ENCODE measurements around the gene GPR157.
"Not testable (repeated sequence)": the region's sequence is repeated elsewhere in the genome, so short reads cannot be mapped to it uniquely, and the experiment has no call there.

The GPR157 gene, protein sequence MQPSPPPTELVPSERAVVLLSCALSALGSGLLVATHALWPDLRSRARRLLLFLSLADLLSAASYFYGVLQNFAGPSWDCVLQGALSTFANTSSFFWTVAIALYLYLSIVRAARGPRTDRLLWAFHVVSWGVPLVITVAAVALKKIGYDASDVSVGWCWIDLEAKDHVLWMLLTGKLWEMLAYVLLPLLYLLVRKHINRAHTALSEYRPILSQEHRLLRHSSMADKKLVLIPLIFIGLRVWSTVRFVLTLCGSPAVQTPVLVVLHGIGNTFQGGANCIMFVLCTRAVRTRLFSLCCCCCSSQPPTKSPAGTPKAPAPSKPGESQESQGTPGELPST

DNA sequence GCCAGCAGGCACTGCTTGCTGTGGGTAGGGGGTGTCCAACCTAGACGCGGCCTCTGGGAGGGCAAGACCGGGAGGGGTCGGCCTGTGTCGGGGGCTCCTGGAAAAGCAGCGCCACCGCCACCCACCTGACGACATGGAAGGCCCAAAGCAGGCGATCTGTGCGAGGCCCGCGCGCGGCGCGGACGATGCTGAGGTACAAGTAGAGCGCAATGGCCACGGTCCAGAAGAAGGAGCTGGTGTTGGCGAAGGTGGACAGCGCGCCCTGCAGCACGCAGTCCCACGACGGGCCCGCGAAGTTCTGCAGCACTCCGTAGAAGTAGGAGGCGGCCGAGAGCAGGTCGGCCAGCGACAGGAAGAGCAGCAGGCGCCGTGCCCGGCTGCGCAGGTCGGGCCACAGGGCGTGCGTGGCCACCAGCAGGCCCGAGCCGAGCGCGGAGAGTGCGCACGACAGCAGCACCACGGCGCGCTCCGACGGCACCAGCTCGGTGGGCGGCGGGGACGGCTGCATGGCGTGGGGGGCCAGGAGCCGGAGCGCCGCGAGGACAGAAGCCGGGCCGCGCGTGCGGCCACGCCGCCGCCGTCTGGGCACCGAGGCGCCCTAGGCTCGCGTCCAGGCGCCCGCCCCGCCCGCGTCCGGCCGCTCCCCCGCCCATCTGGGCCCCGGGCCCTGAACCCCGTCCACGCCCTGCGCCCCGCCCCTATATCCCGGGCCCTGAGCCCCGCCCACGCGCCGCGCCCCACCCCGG, at the start of gene GPR157:
TSS of gene GPR157 (minus strand) at position 583 of the 746 bp plus-strand sequence. CDS start at position 508, 75 bp downstream.
- peak; percentile 38 to 74 (median 55) for DNase-seq (ENCODE audit: low read depth in 2 of 3, low spot score in 2 of 3)

DNA sequence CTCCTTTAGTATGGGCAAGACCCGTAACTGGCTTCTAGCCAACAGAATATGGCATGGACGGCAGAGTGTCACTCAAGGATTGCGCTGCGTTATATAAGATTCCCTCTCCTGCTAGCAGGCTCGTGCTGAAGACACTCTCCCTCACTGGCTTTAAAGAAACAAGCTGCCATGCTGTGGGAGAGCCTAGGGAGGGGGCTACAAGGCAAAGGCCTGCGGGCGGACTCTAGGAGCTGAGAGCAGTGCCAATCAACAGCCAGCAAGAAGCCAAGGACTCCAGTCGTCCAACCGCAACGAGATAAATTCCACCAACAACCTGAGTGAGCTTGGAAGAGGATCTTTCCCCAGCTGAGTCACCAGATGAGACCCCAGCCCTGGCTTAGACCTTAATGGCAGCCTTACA, 45.9 kb upstream of the GPR157 start:
- DNase-seq (ENCODE audit: low read depth in 2 of 3, low spot score in 2 of 3): no peak

DNA sequence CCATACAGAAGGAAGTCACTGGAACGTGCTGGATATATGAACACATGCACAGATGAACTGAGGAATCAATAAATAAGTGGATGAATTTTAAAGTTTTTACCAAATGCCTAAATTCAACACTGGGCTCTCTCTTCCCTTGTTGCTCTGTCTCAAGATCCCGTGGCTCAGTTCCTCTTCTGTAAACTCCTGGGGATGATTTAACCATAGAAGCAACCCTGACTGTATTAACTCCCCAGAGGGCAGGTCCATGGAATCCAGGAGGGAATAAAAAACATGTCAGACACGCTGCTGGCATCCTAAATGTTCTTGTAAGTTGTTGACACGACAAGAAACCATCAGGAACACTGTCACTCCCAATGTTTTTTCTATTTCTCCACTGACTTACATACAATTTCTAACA, 45.3 kb upstream of the GPR157 start:
- no peak for DNase-seq (ENCODE audit: low read depth in 2 of 3, low spot score in 2 of 3)

DNA sequence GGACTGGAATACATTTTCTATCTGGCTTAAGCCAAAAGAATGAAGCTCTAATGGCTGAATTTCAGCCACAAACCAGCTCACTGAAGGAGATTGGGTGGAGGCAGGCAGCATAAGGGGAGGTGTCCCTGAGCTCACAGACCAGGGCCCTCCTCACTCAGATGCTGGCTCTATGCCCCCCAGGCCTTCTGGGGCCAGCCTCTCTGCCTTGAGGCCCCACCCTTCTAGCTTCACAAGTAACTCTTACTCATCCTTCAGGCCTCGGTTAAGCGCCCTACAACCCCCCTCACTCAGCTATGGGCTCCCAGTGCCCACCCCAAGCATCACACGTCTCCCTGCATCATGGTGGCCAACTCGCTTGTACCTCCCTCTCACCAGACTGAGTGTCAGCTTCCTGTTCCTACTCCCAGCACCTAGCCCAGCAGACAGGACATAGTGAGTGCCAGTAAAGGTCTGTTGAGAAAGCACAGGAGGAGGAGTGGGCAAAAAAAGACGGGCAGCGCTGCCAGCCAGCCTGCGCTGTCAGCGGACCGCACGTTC, 40.8 kb upstream of the GPR157 start:
- DNase-seq (ENCODE audit: low read depth in 2 of 3, low spot score in 2 of 3): no peak

DNA sequence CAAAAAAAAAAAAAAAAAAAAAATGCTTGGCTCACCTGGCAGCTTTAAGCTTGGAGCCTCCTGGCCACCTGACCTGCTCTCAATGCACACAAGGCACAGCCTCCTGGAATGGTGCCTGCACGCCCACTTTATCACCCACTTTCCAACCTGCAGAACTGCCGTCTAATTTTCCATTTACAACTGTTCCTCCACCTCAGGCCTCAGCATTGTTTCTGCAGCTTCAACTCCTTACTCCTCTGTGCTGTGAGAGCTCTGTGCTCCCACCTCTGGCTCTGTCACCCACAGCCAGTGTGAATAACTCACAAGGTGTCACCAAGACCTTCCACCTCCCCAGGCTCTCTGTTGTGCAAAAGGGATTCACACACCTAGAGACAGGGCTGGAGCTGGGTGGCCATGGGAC, 38.7 kb upstream of the GPR157 start:
- no peak for DNase-seq (ENCODE audit: low read depth in 2 of 3, low spot score in 2 of 3)

DNA sequence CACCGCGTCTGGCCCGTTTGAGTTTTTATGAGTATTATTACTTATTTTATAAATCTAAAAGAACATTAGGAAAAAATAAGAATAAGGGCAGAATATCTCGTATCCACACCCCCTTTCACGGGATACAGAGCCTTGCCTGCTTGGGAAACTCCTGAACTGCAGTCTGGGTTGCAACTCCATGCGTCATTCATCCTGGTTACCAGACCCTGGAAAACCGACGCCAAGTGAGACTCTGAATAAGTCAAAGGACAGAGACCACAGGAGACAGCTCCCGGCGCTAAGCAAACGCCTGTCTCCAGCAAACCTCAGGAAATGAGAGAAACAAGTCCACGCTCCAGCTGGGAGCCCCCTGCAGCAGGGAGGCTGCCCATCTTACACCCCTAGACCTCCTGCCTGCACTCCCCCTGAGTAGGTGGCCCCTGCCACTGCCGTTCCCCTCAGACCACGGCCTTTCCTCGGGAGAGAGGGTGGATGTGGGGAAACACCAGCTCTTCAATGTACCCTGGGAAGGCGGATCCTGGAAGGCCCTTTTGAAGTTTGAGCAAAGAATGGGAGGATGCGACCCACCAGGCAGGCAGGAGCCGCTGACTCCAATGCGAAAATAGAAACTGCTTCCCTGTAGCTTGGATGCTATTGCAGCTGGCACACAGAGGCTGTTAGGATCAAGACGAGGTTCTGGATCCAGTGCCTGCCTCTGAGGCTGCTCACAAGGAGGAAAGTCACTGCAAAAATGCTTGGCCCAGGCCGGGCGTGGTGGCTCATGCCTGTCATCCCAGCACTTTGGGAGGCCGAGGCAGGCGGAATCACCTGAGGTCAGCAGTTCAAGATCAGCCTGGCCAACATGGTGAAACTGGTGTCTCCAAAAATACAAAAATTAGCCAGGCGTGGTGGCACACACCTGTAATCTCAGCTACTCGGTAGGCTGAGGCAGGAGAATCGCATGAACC, 37.7 kb upstream of the GPR157 start:
- DNase-seq (ENCODE audit: low read depth in 2 of 3, low spot score in 2 of 3): no peak

DNA sequence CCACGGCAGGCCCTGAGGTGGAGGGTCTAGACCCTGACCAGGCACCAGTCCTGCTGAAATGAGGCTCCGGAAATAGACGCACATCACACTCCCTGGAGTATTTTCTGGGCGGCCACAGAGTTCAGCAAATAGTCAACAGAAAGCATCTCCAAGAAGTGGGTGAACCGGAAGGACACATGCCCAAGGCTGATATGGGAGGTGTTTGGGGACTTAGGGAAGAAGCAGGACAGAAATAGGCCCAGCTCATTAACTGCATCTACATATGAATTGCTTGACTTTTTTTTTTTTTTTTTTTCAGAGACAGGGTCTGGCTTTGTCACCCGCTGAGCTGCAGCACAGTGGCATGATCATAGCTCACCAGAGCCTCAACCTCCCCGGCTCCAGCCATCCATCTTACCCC, 36.5 kb upstream of the GPR157 start:
- DNase-seq (ENCODE audit: low read depth in 2 of 3, low spot score in 2 of 3): no peak

DNA sequence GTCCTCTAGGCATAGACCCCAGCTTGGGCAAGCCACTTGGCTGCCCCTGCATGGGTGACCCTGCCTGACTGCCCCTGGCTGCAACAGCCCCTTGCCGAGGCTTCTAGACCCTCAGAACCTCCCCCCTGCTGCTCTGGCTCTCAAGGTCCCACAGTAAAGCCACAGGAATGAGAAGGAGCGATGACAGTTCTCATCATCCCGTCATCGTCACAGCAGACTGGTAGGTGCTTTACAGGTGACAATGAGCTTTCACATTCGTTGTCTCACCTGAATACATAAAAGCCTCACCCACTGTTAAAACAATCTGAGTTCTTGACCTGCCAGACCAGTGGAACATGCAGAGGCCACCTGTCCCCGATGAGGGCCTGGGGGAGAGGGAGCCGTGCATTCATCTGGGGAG, 36.0 kb upstream of the GPR157 start:
- no peak for DNase-seq (ENCODE audit: low read depth in 2 of 3, low spot score in 2 of 3)

DNA sequence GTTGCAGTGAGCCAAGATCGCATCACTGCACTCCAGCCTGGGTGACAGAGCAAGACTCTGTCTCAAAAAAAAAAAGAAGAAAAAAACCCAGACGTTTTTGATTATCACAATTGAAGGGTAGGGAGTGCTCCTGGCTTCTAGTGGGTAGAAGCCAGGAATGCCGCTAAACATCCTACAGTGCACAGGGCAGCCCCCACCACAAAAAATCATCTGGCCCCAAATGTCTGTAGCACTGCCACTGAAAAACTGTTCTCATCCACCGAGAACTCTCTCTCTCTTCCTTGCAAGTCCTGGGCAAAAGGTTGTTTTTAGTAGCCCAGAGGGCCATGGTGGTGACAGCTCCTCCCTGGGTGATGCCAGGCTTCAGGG, 35.6 kb upstream of the GPR157 start:
- no peak for DNase-seq (ENCODE audit: low read depth in 2 of 3, low spot score in 2 of 3)

DNA sequence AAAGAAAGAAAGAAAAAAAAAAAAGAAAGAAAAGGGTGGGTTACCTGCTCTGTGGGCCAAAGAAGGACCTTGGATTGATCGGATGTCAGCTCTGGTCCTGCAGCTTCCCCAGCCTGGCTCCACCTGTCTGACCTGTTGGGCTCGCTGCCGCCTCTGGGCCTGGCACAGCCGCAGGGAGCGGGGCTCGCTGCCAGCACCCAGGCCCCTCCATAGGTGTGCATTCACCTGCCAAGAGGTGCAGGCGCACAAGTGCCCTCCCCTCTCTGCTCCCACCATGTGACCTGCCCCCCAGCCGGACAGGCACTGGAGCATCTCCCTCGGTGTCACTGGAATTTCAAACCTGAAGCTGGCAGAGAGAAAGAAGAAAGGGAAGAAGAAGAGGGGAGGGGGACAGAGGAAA, 33.1 kb upstream of the GPR157 start:
- DNase-seq (ENCODE audit: low read depth in 2 of 3, low spot score in 2 of 3): no peak

DNA sequence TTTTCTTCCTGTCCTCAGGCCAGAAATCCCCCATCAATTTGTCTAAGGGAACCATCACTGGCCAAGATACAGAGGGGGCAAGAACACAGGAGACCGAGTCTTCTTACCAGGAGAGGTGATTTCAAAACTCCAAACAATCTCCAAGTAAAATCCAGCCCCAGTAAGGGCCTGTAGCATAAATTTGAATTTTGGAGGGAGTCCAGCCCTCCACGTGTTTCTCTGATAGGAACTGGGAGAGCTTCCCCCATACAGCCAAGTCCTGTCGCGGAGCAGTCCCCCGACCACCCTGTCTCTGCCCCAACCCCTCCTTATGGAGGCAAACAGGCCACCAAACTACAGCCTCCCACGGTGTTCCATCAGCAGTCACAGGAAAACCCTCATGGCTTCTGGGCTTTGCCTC, 32.4 kb upstream of the GPR157 start:
- DNase-seq (ENCODE audit: low read depth in 2 of 3, low spot score in 2 of 3): no peak

DNA sequence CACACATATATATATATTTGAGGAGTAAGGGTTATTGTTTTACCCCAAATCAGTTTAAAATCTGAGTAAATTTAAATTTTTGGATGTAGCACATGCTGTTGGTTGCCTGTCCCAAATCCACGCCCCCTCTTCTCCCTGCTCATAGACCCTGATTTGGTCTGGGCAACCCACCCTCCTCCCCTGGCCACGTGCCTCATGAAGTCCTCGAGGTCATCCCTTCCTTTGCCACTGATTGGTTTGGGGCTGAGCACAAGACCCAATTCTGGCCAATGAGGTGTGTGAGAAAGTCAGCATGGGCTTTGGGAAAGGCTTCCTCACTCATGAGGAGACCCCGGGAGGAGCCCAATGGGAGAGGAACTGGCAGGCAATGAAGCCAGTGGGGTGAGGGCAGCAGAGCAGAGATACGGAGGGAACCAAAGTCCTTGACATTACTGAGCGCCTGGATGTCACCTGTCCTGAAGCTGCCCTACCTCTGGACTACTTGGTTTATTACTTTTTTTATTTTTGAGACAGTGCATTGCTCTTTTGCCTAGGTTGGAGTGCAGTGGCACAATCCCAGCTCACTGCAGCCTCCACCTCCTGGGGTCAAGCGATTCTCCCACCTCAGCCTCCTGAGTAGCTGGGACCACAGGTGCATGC, 31.3 kb upstream of the GPR157 start:
- no peak for DNase-seq (ENCODE audit: low read depth in 2 of 3, low spot score in 2 of 3)

DNA sequence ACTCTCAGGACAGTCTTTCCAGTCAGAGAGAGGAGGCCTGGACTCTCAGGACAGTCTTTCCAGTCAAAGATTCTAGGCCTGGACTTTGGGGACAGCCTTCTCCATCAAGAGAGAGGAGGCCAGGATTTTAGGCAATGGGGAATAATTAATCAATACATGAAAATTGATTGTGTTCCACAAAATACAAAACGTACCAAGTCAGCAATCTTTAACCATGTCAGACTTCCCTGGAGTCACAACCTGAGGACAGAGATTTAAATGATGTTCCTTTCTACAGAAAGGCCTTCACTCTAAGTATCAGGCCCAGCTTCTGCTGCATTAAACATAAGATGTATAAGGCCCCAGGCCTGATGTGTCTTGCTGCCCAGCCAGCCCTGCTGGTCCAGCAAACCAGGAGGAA, 27.0 kb upstream of the GPR157 start:
- no peak for DNase-seq (ENCODE audit: low read depth in 2 of 3, low spot score in 2 of 3)

DNA sequence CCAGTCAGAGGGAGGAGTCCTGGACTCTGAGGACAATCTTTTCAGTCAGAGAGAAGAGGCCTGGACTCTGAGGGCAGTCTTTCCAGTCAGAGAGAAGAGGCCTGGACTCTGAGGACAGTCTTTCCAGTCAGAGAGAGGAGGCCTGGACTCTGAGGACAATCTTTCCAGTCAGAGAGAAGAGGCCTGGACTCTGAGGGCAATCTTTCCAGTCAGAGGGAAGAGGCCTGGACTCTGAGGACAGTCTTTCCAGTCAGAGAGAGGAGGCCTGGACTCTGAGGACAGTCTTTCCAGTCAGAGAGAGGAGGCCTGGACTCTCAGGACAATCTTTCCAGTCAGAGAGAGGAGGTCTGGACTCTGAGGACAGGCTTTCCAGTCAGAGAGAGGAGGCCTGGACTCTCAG, 26.5 kb upstream of the GPR157 start:
- not testable (repeated sequence) for DNase-seq (ENCODE audit: low read depth in 2 of 3, low spot score in 2 of 3)

DNA sequence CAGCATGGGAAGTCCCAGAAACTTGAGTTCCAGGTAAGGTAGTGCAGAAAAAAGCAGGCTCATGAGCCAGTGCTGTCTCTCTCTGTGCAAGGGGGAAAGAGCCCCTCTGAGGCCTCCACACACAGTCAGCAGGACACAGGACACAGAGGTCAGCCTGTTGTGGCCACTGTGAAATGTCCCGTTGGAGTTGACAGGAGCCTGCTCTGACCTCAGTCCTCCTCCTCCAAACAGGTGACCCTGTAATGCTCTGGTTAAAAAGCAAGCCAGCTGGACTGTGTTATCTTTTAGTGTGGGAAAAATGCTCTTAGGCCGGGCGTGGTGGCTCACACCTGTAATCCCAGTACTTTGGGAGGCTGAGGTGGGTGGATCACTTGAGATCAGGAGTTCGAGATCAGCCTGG, 24.2 kb upstream of the GPR157 start:
- DNase-seq (ENCODE audit: low read depth in 2 of 3, low spot score in 2 of 3): no peak

DNA sequence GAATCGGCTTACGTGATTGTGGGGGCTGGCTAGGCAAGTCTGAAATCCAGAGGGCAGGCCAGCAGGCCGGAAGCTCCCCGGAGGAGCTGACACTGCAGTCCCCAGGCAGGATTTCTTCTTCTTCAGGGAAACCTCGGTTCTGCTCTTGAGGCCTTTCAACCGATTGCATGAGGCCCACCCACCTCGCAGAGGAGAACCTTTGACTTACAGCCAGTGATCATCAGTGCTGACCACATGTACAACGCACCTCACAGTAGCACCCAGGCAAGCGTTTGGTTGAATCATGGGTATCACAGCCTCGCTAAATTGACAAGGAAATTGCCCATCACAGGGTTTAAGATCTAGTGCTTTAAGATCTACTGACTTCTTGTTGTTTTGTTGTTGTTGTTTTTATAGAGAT, 23.6 kb upstream of the GPR157 start:
- DNase-seq (ENCODE audit: low read depth in 2 of 3, low spot score in 2 of 3): no peak

DNA sequence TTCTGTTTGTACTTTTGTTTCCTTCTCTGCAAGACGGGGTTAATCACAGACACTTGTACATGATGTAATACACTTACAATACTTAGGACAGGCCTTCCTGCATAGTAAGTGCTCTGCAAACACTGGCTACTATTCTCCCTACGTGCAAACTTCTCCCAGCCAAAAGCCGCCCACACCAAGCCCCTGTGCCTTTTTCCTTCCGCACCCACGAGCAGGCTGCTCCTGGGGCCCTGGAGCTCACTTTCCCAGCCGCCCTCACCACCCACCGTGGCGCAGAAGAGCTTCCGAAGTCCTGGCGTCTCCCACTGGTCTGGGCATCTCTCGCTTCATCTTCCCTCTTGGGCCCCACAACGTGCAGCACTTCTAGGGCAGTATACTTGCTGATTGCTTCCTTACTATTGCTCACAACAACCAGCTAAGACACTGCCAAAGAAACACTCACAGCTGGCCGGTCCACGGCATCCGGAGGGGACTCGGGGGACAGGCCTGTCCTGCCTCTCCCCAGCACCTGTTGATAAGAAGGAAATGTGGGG, 22.5 kb upstream of the GPR157 start:
- DNase-seq (ENCODE audit: low read depth in 2 of 3, low spot score in 2 of 3): no peak

DNA sequence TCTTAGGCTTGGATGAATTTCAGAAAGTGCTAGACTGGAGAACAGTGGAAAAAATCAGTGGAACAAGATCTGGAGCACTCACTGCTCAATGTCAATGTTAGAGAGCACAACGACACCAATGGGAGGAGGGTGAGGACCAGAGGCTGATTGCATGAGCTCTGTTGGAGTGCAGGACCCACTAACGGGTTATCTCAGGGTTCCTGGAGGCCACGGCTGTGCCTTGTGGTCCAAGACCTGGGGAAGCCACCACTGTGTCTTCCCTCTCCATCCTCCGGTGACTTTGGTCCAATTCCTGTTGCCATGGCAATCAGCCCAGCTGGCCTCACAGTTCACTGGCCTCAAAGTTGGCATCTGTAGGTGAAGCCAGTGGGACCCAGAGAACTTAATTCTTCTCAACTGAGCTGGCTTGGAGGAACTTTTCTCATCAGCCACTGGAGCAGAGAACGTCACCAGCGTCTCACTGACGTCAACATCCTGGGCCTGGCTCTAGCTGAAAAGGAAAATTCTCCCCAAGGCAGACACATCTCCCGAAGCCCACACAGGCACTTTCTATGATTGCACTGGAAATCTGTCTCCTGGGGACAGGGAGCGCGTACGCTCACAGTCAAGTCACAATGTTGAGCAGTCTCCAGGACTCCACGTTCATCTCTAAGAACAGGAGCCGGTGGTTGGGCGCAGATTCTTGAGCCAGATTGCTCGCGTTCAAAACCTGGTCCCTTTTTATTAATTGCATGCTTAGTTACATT, 21.9 kb upstream of the GPR157 start:
- no peak for DNase-seq (ENCODE audit: low read depth in 2 of 3, low spot score in 2 of 3)

DNA sequence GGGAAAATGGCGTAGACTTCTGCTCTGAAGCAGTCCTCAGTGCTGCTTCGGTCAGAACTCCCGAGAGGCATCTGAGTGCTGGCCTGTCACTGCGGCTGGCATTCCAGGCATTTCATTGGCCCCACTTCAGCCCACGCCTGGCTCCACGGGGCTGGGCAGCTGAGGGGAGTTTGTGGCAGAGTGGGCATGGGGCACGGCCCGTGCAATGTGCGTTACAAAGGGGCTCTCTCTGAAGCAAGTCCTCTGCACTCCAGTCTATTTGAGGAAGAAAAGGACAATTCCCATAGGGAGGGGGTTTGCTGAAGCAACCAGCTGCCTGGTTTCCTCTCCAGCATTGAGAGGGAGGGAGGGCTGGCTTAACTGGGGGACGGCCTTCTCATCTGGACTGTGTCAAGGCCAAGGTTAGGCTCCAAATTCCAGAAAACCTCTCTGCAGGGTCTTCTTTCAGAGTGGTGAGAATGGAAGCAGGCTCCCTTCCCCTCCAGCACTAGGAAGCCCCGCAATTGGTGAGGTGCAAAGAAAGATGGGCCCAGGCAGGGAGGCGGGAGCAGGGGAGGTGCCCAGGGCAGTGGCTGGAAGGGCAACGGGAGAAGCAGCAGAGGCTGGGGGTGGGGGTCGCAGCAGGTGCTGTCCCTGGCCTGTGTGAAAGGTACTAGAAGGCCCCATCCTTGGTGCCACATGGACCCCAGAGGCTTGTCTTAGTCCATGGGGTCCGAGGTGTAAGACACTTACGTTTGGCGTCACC, 21.1 kb upstream of the GPR157 start:
- DNase-seq (ENCODE audit: low read depth in 2 of 3, low spot score in 2 of 3): no peak
